ENCODE data around the gene IBSP.

The IBSP gene

DNA sequence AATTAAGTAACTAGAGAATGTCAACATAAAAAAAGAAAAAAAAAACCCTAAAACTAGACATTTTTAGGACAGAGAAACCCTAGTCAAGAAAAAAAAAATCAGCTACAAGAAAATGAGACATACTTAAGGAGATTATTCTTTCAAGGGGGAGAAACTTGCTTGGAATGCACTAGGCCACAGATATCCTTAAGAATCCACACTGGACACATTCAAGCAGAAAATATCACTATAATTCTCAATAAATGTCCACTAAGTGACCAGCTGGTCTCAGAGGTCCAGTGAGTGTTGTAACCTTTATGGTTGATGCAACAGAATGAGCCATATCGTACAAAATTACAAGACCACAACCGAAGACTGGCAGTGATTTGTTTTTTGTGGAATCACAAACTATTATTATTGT, 15.6 kb upstream of the IBSP start:
- TF ChIP-seq, protein P1, sequence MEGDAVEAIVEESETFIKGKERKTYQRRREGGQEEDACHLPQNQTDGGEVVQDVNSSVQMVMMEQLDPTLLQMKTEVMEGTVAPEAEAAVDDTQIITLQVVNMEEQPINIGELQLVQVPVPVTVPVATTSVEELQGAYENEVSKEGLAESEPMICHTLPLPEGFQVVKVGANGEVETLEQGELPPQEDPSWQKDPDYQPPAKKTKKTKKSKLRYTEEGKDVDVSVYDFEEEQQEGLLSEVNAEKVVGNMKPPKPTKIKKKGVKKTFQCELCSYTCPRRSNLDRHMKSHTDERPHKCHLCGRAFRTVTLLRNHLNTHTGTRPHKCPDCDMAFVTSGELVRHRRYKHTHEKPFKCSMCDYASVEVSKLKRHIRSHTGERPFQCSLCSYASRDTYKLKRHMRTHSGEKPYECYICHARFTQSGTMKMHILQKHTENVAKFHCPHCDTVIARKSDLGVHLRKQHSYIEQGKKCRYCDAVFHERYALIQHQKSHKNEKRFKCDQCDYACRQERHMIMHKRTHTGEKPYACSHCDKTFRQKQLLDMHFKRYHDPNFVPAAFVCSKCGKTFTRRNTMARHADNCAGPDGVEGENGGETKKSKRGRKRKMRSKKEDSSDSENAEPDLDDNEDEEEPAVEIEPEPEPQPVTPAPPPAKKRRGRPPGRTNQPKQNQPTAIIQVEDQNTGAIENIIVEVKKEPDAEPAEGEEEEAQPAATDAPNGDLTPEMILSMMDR (IDR thresholded peaks at IDR 0.05), result no peak
- H3K79me2 ChIP-seq, result no peaks in the 10 kb centered on the region
- H2AFZ ChIP-seq, result no peak overlapping the region
- H3K9me3 ChIP-seq (ENCODE audit: control insufficient read depth, low read length), result no peaks in the 10 kb centered on the region
- H3K4me3 ChIP-seq (ENCODE audit: low read depth, low read length), result no peak overlapping the region
- H3K4me2 ChIP-seq (ENCODE audit: low read length), result no peak overlapping the region
- H3K27me3 ChIP-seq (ENCODE audit: control insufficient read depth, insufficient read depth, low read length), result no peaks in the 10 kb centered on the region
- no peaks in the 10 kb centered on the region for H3K4me1 ChIP-seq
- H3K27ac ChIP-seq, result no peak overlapping the region
- H3K36me3 ChIP-seq (ENCODE audit: control insufficient read depth, insufficient read depth, low read length), result no peaks in the 10 kb centered on the region
- no peak overlapping the region for H3K9ac ChIP-seq

GRCh38 chr4:87785731-87786509, 13.4 kb upstream of the IBSP start:
- TF ChIP-seq, protein P1 (IDR thresholded peaks at IDR 0.05), result no peak
- Histone ChIP-seq H3K9ac (no peak overlapping the region), H3K27ac (no peak overlapping the region)

GRCh38 chr4:87802858-87803257, 3.5 kb downstream of the IBSP start:
- H3K9ac ChIP-seq, result no peak overlapping the region
- no peak overlapping the region for H3K27ac ChIP-seq
- H3K36me3 ChIP-seq (ENCODE audit: control insufficient read depth, insufficient read depth, low read length), result no peaks in the 10 kb centered on the region
- H2AFZ ChIP-seq, result no peak overlapping the region
- H3K4me2 ChIP-seq (ENCODE audit: low read length), result no peak overlapping the region
- TF ChIP-seq, protein P1 (IDR thresholded peaks at IDR 0.05), result no peak
- no peaks in the 10 kb centered on the region for H3K9me3 ChIP-seq (ENCODE audit: control insufficient read depth, low read length)
- H3K27me3 ChIP-seq (ENCODE audit: control insufficient read depth, insufficient read depth, low read length), result no peaks in the 10 kb centered on the region
- no peaks in the 10 kb centered on the region for H3K79me2 ChIP-seq
- H3K4me3 ChIP-seq (ENCODE audit: low read depth, low read length), result no peak overlapping the region
- no peaks in the 10 kb centered on the region for H3K4me1 ChIP-seq

More at GRCh38 chr4:87785731-87786509, 13.4 kb upstream of the IBSP start:
- no peak overlapping the region for H3K4me3 ChIP-seq (ENCODE audit: low read depth, low read length)
- H3K79me2 ChIP-seq, result no peaks in the 10 kb centered on the region
- H2AFZ ChIP-seq, result no peak overlapping the region
- H3K4me2 ChIP-seq (ENCODE audit: low read length), result no peak overlapping the region
- no peaks in the 10 kb centered on the region for H3K36me3 ChIP-seq (ENCODE audit: control insufficient read depth, insufficient read depth, low read length)
- H3K27me3 ChIP-seq (ENCODE audit: control insufficient read depth, insufficient read depth, low read length), result no peaks in the 10 kb centered on the region
- no peaks in the 10 kb centered on the region for H3K9me3 ChIP-seq (ENCODE audit: control insufficient read depth, low read length)
- H3K4me1 ChIP-seq, result no peaks in the 10 kb centered on the region

DNA sequence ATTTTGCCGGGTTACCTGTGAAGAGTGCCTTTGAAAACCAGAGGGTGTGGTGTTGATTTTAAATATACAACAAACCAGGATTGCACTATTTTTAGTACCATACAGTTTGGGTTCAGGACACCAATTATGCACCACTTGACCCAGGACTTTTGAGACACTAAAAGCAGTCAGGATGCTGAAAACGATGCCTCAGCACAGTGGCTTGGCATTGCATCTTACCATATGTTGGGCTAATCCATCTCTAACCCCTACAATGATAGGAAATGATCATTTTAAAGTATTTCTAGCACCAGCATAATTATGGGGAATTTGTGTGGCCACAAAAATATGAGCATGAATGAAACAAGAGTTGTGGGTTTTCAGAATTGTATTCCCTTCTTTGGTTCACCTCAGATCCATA, 4.1 kb downstream of the IBSP start:
- Histone ChIP-seq H3K4me3 (ENCODE audit: low read depth, low read length) (no peak overlapping the region), H2AFZ (no peak overlapping the region), H3K27me3 (ENCODE audit: control insufficient read depth, insufficient read depth, low read length) (no peaks in the 10 kb centered on the region), H3K4me2 (ENCODE audit: low read length) (no peak overlapping the region), H3K27ac (no peak overlapping the region), H3K79me2 (no peaks in the 10 kb centered on the region), H3K4me1 (no peaks in the 10 kb centered on the region), H3K36me3 (ENCODE audit: control insufficient read depth, insufficient read depth, low read length) (no peaks in the 10 kb centered on the region), H3K9ac (no peak overlapping the region), H3K9me3 (ENCODE audit: control insufficient read depth, low read length) (no peaks in the 10 kb centered on the region)
- TF ChIP-seq, protein P1 (IDR thresholded peaks at IDR 0.05), result no peak

- H3K79me2 ChIP-seq, result no peaks in the 10 kb centered on the region
- H3K27me3 ChIP-seq (ENCODE audit: control insufficient read depth, insufficient read depth, low read length), result no peaks in the 10 kb centered on the region
- no peak overlapping the region for H3K4me3 ChIP-seq (ENCODE audit: low read depth, low read length)
- no peak overlapping the region for H3K4me2 ChIP-seq (ENCODE audit: low read length)
- no peak overlapping the region for H3K27ac ChIP-seq
- H2AFZ ChIP-seq, result no peak overlapping the region
- TF ChIP-seq, protein P1 (IDR thresholded peaks at IDR 0.05), result no peak
- no peaks in the 10 kb centered on the region for H3K4me1 ChIP-seq
- H3K9me3 ChIP-seq (ENCODE audit: control insufficient read depth, low read length), result no peaks in the 10 kb centered on the region
- no peak overlapping the region for H3K9ac ChIP-seq
- no peaks in the 10 kb centered on the region for H3K36me3 ChIP-seq (ENCODE audit: control insufficient read depth, insufficient read depth, low read length)
Observed at GRCh38 chr4:87804871-87805270, 5.5 kb downstream of the IBSP start.
